ENCODE results near the gene GDF11. TPM values are rescaled to one million over a fixed set of nuclear protein-coding genes. Genes with fewer than 3 reads are reported as not detected.

GDF11 gene
- total RNA-seq, 1 donor from 2014 or later: 50.3 TPM

GRCh38 chr12:55760663-55761062 lies 17.7 kb downstream of the GDF11 start:
- no peak for DNase-seq (ENCODE audit: low spot score, unreplicated experiment)
- Mint-ChIP-seq H3K36me3 (ENCODE audit: insufficient read depth) (peaks cover 22% of the 10 kb centered on the region), H3K4me3 (ENCODE audit: low read depth) (no peak overlapping the region), H3K27me3 (no peaks in the 10 kb centered on the region), H3K9me3 (ENCODE audit: low read depth) (no peaks in the 10 kb centered on the region), H3K27ac (no peak overlapping the region), H3K4me1 (ENCODE audit: low read depth) (no peaks in the 10 kb centered on the region)
- no peak for TF ChIP-seq CTCF (IDR thresholded peaks at IDR 0.05; ENCODE audit: unreplicated experiment)

DNA sequence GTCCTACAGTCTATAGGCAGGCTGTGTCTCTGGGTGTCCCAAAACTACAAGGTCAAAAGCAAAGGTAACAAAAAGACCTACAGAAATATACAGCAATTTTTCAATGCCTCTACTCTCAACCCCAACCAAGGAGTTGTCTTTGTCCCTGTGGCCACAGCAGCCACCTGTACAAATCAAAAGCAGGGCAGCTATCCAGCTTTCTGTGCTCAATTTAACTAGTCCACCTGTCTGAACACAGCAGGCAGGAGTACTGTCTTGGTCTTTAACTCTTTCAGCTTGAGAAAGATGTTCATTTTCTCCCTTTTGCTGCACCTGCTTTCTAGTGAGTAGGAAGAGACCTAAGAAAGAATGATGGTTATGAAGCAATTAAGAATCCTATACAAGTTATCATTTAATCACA lies 19.7 kb downstream of the GDF11 start:
- Mint-ChIP-seq H3K4me1 (ENCODE audit: low read depth) (peaks cover 4% of the 10 kb centered on the region), H3K4me3 (ENCODE audit: low read depth) (no peak overlapping the region), H3K36me3 (ENCODE audit: insufficient read depth) (peaks cover 21% of the 10 kb centered on the region), H3K27ac (no peak overlapping the region), H3K9me3 (ENCODE audit: low read depth) (no peaks in the 10 kb centered on the region), H3K27me3 (no peaks in the 10 kb centered on the region)
- no peak for TF ChIP-seq CTCF (IDR thresholded peaks at IDR 0.05; ENCODE audit: unreplicated experiment)
- DNase-seq (ENCODE audit: low spot score, unreplicated experiment): no peak

GRCh38 chr12:55765736-55766290 lies 22.9 kb downstream of the GDF11 start:
- no peak for TF ChIP-seq CTCF (IDR thresholded peaks at IDR 0.05; ENCODE audit: unreplicated experiment)
- H3K27ac Mint-ChIP-seq: peak overlapping the region; percentile 2
- no peaks in the 10 kb centered on the region for H3K27me3 Mint-ChIP-seq
- H3K36me3 Mint-ChIP-seq (ENCODE audit: insufficient read depth): peaks cover 9% of the 10 kb centered on the region
- no peaks in the 10 kb centered on the region for H3K9me3 Mint-ChIP-seq (ENCODE audit: low read depth)
- DNase-seq (ENCODE audit: low spot score, unreplicated experiment): no peak
- H3K4me3 Mint-ChIP-seq (ENCODE audit: low read depth): no peak overlapping the region
- H3K4me1 Mint-ChIP-seq (ENCODE audit: low read depth): peaks cover 4% of the 10 kb centered on the region

- Mint-ChIP-seq H3K27ac (no peak overlapping the region), H3K36me3 (ENCODE audit: insufficient read depth) (peaks cover 6% of the 10 kb centered on the region), H3K9me3 (ENCODE audit: low read depth) (no peaks in the 10 kb centered on the region), H3K4me3 (ENCODE audit: low read depth) (no peak overlapping the region), H3K4me1 (ENCODE audit: low read depth) (peaks cover 7% of the 10 kb centered on the region), H3K27me3 (no peaks in the 10 kb centered on the region)
- DNase-seq (ENCODE audit: low spot score, unreplicated experiment): no peak
- TF ChIP-seq CTCF (IDR thresholded peaks at IDR 0.05; ENCODE audit: unreplicated experiment): no peak
Observed at GRCh38 chr12:55767156-55767555, 24.2 kb downstream of the GDF11 start.

DNA sequence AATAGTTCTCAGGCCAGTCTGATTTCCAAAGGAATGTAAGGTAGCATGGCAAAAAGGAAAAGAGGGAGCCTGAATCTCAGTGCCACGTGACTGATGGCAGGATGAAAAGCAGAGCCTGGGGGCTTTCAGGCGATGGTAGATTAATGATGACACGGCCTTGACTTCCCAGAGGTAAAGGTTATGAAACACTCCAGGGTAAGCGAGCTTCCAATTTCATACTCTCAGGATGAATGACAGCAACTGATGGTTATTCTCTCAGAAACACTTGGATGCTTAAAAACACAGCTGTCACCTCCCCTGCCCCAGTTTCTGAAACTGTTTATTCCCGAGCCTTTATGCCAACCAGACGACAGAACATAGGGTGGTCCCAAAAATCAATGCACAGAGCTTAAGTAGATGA lies 28.8 kb downstream of the GDF11 start:
- H3K9me3 Mint-ChIP-seq (ENCODE audit: low read depth): no peaks in the 10 kb centered on the region
- H3K4me3 Mint-ChIP-seq (ENCODE audit: low read depth): no peak overlapping the region

More for the DNA sequence above, 28.8 kb downstream of the GDF11 start:
- no peak for DNase-seq (ENCODE audit: low spot score, unreplicated experiment)
- no peak for TF ChIP-seq CTCF (IDR thresholded peaks at IDR 0.05; ENCODE audit: unreplicated experiment)
- no peaks in the 10 kb centered on the region for H3K27me3 Mint-ChIP-seq
- no peak overlapping the region for H3K27ac Mint-ChIP-seq
- peaks cover 10% of the 10 kb centered on the region for H3K36me3 Mint-ChIP-seq (ENCODE audit: insufficient read depth)
- peaks cover 6% of the 10 kb centered on the region for H3K4me1 Mint-ChIP-seq (ENCODE audit: low read depth)

Measured in progenitor cell of endocrine pancreas (in vitro differentiated cells).